Prostate gland (tissue), 2 donors: ENCODE results near the gene MESP2. TPM values are rescaled to one million over a fixed set of nuclear protein-coding genes. Genes with fewer than 3 reads are reported as not detected.
A peak's percentile ranks its signal among the peaks of the same experiment; 100 is the strongest.

Experiments used
- DNase-seq: peaks from one replicate; pipeline ENCODE4 v3.0.0-alpha.2; 2019; ENCODE audit warnings: low spot score
- H3K27ac ChIP-seq, 2 donors: fragments of 200-600 bp; sonication (generic); 2 replicates each; pipeline ENCODE4 v1.5.1; 2017 to 2019
- H3K27me3 ChIP-seq: fragments of 200-600 bp; sonication (generic); replicated peaks from 2 replicates; pipeline ENCODE4 v1.5.1; 2019; ENCODE audit not compliant: insufficient read depth
- H3K36me3 ChIP-seq, 2 donors: fragments of 200-600 bp; sonication (generic); 1 replicate in 1 of 2; 2 replicates in 1 of 2; pipeline versions ENCODE4 v1.5.1 to v1.8.1; 2017 to 2019
- H3K4me1 ChIP-seq: fragments of 200-600 bp; sonication (generic); replicated peaks from 2 replicates; pipeline ENCODE4 v1.5.1; 2019
- H3K4me3 ChIP-seq, 2 donors: fragments of 200-600 bp; sonication (generic); 2 replicates each; pipeline ENCODE4 v1.5.1; 2017 to 2019
- H3K9me3 ChIP-seq: fragments of 200-600 bp; sonication (generic); 2 replicates; pipeline ENCODE4 v1.5.1; 2017
- POLR2A ChIP-seq: fragments of 450-650 bp; IDR thresholded peaks from one replicate; pipeline ENCODE4 v1.6.1; 2016; ENCODE audit warnings: antibody characterized with exemption, mild to moderate bottlenecking
- POLR2AphosphoS5 ChIP-seq: sonication (generic); formaldehyde crosslinking; IDR thresholded peaks from one replicate; pipeline ENCODE4 v1.6.1; 2017; ENCODE audit warnings: antibody characterized with exemption
- WGBS: methylation state at CpG from one replicate; pipeline ENCODE4 v1.1.5; 2018; 5-methylcytosine and 5-hydroxymethylcytosine counted together
- intact Hi-C: fragments of 100-400 bp; cut with DNase I; formaldehyde crosslinking; loops from one replicate; pipeline ENCODE4 v1.14.2; 2022
- total RNA-seq, 2 donors: library from RNA; depleted of rRNA; stranded (reverse); fragments of >200 nt; gene quantifications; one replicate each; pipeline ENCODE4 v1.1.0, GENCODE V29; 2016
- TF ChIP-seq, protein P1 (sequence below), 4 experiments: fragments of 200-600 bp in 2 of 4; fragments of 450-650 bp in 2 of 4; sonication (generic) in 2 of 4; IDR thresholded peaks; 1 replicate in 3 of 4; 2 replicates in 1 of 4; pipeline ENCODE4 v1.5.1; 2016 to 2019; ENCODE audit warnings: antibody characterized with exemption in 4 of 4, mild to moderate bottlenecking in 2 of 4, moderate library complexity in 2 of 4

MESP2 gene
- total RNA-seq, 2 donors from 2014 or later, result 1.4 TPM; not detected in 1

GRCh38 chr15:89790206-89790605 lies 14.1 kb downstream of the MESP2 start:
- TF ChIP-seq POLR2A (no peak), POLR2AphosphoS5 (no peak)
- TF ChIP-seq, protein P1, sequence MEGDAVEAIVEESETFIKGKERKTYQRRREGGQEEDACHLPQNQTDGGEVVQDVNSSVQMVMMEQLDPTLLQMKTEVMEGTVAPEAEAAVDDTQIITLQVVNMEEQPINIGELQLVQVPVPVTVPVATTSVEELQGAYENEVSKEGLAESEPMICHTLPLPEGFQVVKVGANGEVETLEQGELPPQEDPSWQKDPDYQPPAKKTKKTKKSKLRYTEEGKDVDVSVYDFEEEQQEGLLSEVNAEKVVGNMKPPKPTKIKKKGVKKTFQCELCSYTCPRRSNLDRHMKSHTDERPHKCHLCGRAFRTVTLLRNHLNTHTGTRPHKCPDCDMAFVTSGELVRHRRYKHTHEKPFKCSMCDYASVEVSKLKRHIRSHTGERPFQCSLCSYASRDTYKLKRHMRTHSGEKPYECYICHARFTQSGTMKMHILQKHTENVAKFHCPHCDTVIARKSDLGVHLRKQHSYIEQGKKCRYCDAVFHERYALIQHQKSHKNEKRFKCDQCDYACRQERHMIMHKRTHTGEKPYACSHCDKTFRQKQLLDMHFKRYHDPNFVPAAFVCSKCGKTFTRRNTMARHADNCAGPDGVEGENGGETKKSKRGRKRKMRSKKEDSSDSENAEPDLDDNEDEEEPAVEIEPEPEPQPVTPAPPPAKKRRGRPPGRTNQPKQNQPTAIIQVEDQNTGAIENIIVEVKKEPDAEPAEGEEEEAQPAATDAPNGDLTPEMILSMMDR (IDR thresholded peaks at IDR 0.05), result no peak
- H3K36me3 ChIP-seq, result no peaks in the 10 kb centered on the region
- no peak for DNase-seq

GRCh38 chr15:89790661-89791060 lies 14.5 kb downstream of the MESP2 start:
- Histone ChIP-seq H3K4me3 (no peak overlapping the region), H3K27me3 (no peaks in the 10 kb centered on the region), H3K9me3 (no peaks in the 10 kb centered on the region), H3K36me3 (no peaks in the 10 kb centered on the region), H3K27ac (no peak overlapping the region), H3K4me1 (no peaks in the 10 kb centered on the region)
- intact Hi-C loops, result no loop called here
- TF ChIP-seq, protein P1 (IDR thresholded peaks at IDR 0.05), result no peak
- no peak for TF ChIP-seq POLR2A
- TF ChIP-seq POLR2AphosphoS5, result no peak
- 93% methylated on average over 16 of the region's 16 CpGs for WGBS
- no peak for DNase-seq

More at GRCh38 chr15:89790206-89790605, 14.1 kb downstream of the MESP2 start:
- 79% methylated on average over 10 of the region's 10 CpGs for WGBS
- Histone ChIP-seq H3K27ac (no peak overlapping the region), H3K9me3 (no peaks in the 10 kb centered on the region), H3K27me3 (no peaks in the 10 kb centered on the region), H3K4me3 (no peak overlapping the region), H3K4me1 (no peaks in the 10 kb centered on the region)
- intact Hi-C loops, result no loop called here

DNA sequence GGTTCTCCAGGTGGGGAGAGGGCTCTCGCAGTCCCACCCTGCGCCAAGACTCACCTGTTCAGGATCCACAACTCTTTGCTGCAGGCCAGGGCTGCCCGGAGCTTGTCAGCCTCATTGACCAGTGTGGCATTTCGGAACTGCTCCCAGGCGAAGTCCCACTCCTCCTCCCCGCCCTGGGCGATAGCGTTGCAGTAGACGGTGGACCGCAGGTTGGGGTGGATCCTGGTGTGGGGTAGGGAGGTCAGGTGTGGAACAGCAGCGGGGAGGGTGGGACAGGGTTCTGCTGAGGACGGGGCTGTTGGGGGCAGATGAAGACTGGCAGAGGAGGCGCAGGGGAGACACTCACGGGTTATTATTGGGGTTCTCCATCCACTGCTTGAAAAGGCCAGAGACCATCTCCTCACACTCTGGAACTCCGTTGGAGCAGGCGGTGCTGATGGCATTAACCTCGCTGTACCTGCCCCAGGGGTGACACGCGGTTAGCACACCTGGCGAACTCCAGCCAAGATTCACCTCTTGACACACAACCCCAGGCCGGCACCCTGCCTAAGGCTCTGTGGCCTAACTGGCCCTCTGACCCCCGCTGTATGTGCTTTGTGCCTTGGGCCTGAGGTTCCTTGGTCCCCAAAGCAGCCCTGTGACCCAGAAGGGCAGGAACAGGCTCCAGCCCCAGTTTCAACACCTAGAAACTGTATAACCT lies 16.1 kb downstream of the MESP2 start:
- Histone ChIP-seq H3K4me3 (no peak overlapping the region), H3K36me3 (no peaks in the 10 kb centered on the region), H3K9me3 (no peaks in the 10 kb centered on the region), H3K27me3 (no peaks in the 10 kb centered on the region), H3K4me1 (no peaks in the 10 kb centered on the region), H3K27ac (no peak overlapping the region)
- TF ChIP-seq, protein P1 (IDR thresholded peaks at IDR 0.05), result no peak
- no peak for TF ChIP-seq POLR2AphosphoS5
- TF ChIP-seq POLR2A, result no peak
- intact Hi-C loops, result no loop called here
- 94% methylated on average over 22 of the region's 22 CpGs for WGBS
- no peak for DNase-seq

GRCh38 chr15:89794627-89795241 lies 18.6 kb downstream of the MESP2 start:
- 28% methylated on average over 5 of the region's 5 CpGs for WGBS
- Histone ChIP-seq H3K9me3 (no peaks in the 10 kb centered on the region), H3K36me3 (no peaks in the 10 kb centered on the region), H3K27ac (peak overlapping the region; percentile 27 to 65), H3K4me3 (no peak overlapping the region), H3K27me3 (no peaks in the 10 kb centered on the region), H3K4me1 (no peaks in the 10 kb centered on the region)
- TF ChIP-seq POLR2A (no peak), POLR2AphosphoS5 (no peak)
- TF ChIP-seq, protein P1 (IDR thresholded peaks at IDR 0.05), result no peak
- intact Hi-C loops, result no loop called here
- DNase-seq, result no peak

- no peak for DNase-seq
- no peaks in the 10 kb centered on the region for H3K4me1 ChIP-seq
- H3K27me3 ChIP-seq, result no peaks in the 10 kb centered on the region
- peak overlapping the region in 1 of 2 donors; percentile 65 for H3K27ac ChIP-seq
- intact Hi-C loops, result no loop called here
- TF ChIP-seq, protein P1 (IDR thresholded peaks at IDR 0.05), result no peak
- no peak for TF ChIP-seq POLR2A
- no peak for TF ChIP-seq POLR2AphosphoS5
- H3K4me3 ChIP-seq, result no peak overlapping the region
- no peaks in the 10 kb centered on the region for H3K9me3 ChIP-seq
- H3K36me3 ChIP-seq, result peaks cover 0 to 4% of the 10 kb centered on the region in 2 donors
These were observed 19.9 kb downstream of the MESP2 start for GRCh38 chr15:89795996-89796395.
